OCI-LY7 (cell line): ENCODE measurements around the gene PPA2.

Experiments used
- EZH2phosphoT487 ChIP-seq: fragments of 200-600 bp; sonication (generic); IDR thresholded peaks from 2 replicates; pipeline ENCODE4 v1.6.1; 2018; ENCODE audit warnings: low read depth, borderline replicate concordance, mild to moderate bottlenecking, mixed run types, antibody characterized with exemption, low read length, moderate library complexity, mixed read lengths
- TF ChIP-seq, protein P1 (sequence below): fragments of 200-600 bp; sonication (generic); conservative IDR thresholded peaks from 2 replicates; pipeline ENCODE4 v1.5.1; 2014; ENCODE audit warnings: mild to moderate bottlenecking, antibody characterized with exemption, low read length, moderate library complexity, mixed read lengths

DNA sequence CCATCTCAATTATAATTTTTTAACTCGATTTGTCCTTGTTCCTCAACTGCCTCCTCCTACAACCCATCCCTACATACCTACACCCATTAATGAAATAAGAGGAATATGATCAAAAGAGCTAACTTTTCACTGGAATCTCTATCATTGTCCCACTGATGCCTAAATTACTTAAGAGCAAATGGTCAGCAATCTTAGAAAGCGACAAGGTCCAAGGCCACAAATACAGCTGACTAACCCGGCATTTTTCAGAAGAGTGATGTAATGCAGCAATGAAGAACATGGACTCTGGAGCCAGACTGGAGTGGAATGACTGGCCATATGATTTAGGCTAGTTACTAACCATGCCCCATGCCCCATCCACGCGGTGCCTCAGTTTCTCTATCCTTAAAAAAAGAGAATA, 56.2 kb downstream of the PPA2 start:
- TF ChIP-seq, protein P1, sequence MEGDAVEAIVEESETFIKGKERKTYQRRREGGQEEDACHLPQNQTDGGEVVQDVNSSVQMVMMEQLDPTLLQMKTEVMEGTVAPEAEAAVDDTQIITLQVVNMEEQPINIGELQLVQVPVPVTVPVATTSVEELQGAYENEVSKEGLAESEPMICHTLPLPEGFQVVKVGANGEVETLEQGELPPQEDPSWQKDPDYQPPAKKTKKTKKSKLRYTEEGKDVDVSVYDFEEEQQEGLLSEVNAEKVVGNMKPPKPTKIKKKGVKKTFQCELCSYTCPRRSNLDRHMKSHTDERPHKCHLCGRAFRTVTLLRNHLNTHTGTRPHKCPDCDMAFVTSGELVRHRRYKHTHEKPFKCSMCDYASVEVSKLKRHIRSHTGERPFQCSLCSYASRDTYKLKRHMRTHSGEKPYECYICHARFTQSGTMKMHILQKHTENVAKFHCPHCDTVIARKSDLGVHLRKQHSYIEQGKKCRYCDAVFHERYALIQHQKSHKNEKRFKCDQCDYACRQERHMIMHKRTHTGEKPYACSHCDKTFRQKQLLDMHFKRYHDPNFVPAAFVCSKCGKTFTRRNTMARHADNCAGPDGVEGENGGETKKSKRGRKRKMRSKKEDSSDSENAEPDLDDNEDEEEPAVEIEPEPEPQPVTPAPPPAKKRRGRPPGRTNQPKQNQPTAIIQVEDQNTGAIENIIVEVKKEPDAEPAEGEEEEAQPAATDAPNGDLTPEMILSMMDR, result no peak
- TF ChIP-seq EZH2phosphoT487, result no peak
